Activated T-helper 1 cell treated with anti-CD3 and anti-CD28 coated beads, Interleukin-2, amount 50 U/mL, for 16 hours (primary cell): ENCODE results near the gene ARMC7.
"Not testable (repeated sequence)": the region's sequence is repeated elsewhere in the genome, so short reads cannot be mapped to it uniquely, and the experiment has no call there.

Experiments used
- DNase-seq, 2 donors: peaks; one replicate each; pipeline ENCODE4 v3.0.0-alpha.2; 2020; ENCODE audit warnings: low read depth in 1 of 2, low spot score in 1 of 2

The ARMC7 gene

GRCh38 chr17:75127936-75128335 lies 18.2 kb downstream of the ARMC7 start:
- not testable (repeated sequence) for DNase-seq

GRCh38 chr17:75128694-75129505 lies 19.1 kb downstream of the ARMC7 start:
- no peak for DNase-seq

- DNase-seq, result no peak
Observed at GRCh38 chr17:75129576-75129975, 19.8 kb downstream of the ARMC7 start.

- DNase-seq, result no peak
Observed at GRCh38 chr17:75130059-75130631, 20.4 kb downstream of the ARMC7 start.

- DNase-seq, result peak in 1 of 2 donors; percentile 17
Observed at GRCh38 chr17:75130632-75131277, 21.0 kb downstream of the ARMC7 start.

- DNase-seq, result peak; percentile 20 to 48
Observed at GRCh38 chr17:75131278-75132017, 21.7 kb downstream of the ARMC7 start, which contains the start of gene NT5C. NT5C (minus strand) TSS chr17:75131742; CDS start chr17:75131707, 35 bp downstream.

GRCh38 chr17:75132018-75133000 lies 22.5 kb downstream of the ARMC7 start:
- not testable (repeated sequence) for DNase-seq

GRCh38 chr17:75133001-75133400 lies 23.2 kb downstream of the ARMC7 start:
- DNase-seq, result no peak

- DNase-seq, result not testable (repeated sequence)
Observed at GRCh38 chr17:75133607-75134347, 24.0 kb downstream of the ARMC7 start.

GRCh38 chr17:75135452-75135851 lies 25.7 kb downstream of the ARMC7 start:
- DNase-seq, result no peak

GRCh38 chr17:75135946-75136345 lies 26.2 kb downstream of the ARMC7 start:
- DNase-seq, result no peak

- not testable (repeated sequence) for DNase-seq
Observed at GRCh38 chr17:75137762-75138161, 28.0 kb downstream of the ARMC7 start.

- no peak for DNase-seq
Observed at GRCh38 chr17:75138519-75138918, 28.8 kb downstream of the ARMC7 start.

- no peak for DNase-seq
Observed at GRCh38 chr17:75142236-75142971, 32.6 kb downstream of the ARMC7 start.

GRCh38 chr17:75144816-75145512 lies 35.2 kb downstream of the ARMC7 start:
- DNase-seq, result no peak

GRCh38 chr17:75146592-75146991 lies 36.8 kb downstream of the ARMC7 start:
- DNase-seq, result no peak

GRCh38 chr17:75147878-75148546 lies 38.2 kb downstream of the ARMC7 start:
- DNase-seq, result no peak

- no peak for DNase-seq
Observed at GRCh38 chr17:75151930-75152329, 42.2 kb downstream of the ARMC7 start.
